HG03159 (cell line): ENCODE data around the gene DDC.
"Not testable (repeated sequence)": the region's sequence is repeated elsewhere in the genome, so short reads cannot be mapped to it uniquely, and the experiment has no call there.

Experiments used
- ATAC-seq: cut with Tn5 transposase; IDR thresholded peaks from one replicate; pipeline ENCODE4 v1.9.1; 2021; ENCODE audit warnings: mild to moderate bottlenecking, moderate library complexity; ENCODE audit not compliant: unreplicated experiment

DDC gene

DNA sequence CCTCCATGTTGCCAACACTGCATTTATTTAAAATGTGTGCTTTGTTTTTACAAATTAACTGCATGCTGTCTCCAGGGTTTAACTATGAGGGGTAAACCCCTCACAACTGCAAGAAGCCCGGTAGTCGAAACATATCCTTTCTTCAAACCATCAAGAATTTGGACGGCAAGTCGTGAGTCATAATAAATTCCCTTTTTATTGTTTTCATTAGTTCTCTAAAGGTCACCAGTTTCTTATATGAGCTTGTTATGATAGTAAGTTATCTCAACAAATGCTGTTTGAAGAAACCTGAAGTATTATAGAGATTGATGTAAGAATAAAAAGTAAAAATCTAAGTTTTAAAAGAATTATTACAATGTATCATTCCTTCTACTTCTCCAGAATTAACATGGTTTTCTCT, 102.8 kb downstream of the DDC start:
- ATAC-seq: no peak

DNA sequence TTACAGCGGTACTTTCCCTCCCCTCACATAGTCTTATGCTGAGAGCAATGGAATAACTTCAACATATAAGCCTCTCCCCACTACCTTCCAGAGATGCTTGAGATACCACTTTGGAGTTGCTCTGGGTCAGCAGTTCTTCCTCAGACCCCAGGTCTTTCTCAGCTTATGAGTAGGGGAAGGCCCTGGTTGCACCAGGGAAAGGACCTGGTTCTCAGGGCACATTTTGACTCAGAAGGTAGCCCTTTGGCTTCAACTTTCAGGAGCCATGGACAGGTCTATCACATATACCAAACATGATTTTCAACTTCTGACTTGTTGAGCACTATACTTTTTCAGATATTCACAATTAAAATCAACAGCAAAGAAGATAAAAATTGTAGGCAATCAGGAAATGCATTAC, 103.5 kb downstream of the DDC start:
- no peak for ATAC-seq

DNA sequence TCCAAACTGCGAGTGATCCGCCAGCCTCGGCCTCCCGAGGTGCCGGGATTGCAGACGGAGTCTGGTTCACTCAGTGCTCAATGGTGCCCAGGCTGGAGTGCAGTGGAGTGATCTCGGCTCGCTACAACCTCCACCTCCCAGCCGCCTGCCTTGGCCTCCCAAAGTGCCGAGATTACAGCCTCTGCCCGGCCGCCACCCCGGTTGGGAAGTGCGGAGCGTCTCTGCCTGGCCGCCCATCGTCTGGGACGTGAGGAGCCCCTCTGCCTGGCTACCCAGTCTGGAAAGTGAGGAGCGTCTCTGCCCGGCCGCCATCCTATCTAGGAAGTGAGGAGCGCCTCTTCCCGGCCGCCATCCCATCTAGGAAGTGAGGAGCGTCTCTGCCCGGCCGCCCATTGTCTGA, 106.0 kb downstream of the DDC start:
- ATAC-seq: not testable (repeated sequence)

DNA sequence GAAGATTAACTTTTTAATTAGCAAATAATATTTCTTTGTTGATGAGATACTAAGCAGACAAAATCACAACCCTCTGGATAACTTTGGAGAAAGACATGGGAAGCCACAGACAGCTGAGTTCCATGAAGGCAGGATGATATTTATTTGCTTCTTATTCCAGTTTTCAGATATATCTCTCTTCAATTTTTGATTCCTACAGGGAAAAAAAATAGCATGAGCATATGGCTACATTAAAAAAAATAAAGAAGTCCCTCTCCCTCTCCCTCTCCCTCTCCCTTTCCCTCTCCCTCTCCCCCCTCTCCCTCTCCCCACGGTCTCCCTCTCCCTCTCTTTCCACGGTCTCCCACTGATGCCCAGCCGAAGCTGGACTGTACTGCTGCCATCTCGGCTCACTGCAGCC, 106.6 kb downstream of the DDC start:
- ATAC-seq: not testable (repeated sequence)

DNA sequence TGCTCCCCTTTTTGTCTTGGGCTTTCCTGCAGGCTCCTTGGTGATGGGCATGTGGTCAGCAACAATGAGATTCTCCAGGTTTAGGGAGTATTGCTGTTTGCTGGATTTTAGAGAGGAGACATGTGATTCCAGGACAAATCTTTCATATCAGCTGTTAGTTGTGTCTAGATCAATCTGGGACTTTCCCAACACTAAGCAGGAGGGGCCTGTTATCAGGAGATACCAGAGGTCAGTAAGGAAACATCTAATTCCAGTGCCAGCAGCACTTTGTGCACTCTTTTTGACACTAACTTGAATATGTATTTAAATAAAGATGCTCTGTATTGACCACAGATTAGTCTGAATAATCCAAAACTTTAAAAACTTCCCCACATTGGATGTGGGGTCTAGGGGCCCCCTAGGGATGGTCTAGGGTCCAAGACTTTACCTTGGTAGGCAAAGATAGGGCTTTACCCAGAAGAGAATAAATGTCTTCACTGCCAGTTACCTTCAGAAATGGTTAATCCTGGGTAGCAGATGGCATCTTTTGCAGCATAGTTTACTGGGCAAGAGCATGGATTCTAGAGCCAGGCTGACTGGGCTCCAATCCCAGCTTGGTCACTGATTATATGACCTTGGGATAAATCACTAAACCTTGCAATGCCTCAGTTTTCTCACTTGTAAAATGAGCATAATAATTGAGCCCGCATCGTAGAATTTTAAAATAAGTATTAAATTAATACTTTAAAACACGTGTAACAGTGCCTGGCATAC, 108.7 kb downstream of the DDC start:
- ATAC-seq: no peak

DNA sequence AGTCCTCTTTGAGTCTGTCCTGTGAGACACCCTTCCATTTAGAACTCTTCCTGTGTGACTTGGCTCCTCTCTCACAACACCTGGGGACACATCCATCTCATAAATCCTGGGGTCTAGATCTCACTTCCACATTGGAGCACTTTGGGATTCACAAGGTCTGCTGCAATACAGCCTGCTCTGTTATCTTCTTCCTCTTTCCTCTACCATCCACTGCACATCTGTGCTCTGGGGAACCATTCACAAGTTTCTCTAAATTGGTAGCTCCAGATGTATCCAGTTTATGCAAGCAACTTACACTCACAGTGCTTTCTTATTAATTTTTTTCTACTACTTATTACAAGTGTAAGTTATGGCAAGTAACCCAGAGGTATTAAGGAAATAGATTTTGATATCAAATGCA, 109.5 kb downstream of the DDC start:
- no peak for ATAC-seq

DNA sequence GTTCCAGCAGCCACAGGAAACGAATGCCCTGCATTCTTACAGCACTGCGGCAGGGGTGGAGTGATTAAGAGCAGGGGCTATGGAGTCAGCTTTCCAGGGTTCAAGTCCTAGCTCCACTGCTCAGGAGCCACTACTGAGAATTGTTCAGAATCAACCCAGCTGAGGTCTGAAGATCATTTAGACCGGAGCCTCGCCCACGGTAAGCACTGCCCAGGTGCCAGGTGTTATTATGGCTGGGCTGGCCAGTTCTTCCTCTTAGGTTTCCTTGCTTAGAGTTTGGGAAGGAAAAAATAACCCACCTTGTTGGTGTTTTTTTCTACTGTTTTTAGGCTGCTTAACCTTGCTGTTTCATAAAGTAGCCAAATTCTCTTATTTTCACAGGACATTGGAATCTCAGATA, 110.2 kb downstream of the DDC start:
- ATAC-seq: no peak

DNA sequence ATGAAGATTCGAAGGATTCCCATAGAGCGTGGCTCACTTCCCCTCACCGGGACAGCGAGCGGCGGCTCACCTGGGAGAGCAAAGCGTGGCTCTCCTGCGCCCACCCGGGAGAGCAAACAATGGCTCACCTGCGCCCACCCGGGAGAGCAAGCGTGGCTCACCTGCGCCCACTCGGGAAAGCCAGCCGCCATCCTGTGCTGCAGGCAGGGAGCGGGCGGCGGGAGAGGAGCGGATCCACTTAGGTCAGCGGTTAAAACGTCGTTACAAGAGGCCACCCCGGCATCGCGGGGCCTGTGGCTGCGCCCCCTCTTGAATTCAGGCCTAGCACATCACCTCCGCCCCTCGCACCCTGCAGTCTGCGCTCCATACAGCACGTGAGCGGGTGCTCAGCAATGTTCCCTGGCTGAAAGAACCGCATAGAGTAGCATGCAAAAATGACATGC, 114.6 kb downstream of the DDC start:
- peak; percentile 4 for ATAC-seq

DNA sequence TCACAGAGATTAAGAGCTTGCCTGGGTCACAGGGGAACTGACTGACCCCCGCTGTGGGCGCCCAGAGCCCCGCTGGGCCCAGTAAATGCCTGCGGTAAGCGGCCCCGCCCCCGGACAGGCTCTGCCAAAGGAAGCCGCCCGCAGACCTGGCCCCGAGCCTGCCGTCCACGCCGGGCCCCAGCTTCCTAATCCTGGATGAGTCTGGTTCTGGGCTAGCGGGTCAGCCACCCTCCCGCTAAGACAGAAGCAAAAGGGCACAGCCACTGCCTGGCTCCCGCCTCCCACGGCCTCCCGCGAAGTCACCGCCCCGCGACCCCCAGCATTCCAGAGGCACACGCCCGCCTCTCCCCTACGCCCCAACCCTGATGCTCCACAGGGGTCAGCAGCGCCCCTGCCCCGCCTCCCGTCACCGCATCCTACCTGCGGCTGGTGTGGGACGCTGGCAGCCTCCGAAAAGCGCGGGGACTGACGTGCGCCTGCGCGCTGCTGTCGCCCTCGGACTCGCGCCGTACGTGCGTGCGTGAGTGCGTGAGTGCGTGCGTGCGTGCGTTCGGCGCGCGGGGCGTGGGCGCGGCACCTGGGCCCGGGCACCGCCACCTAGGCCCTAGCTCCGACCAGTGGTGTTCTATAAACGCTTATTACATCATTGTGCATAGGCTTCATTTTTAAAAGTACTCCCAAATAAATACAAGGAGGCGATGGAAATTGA, 115.2 kb downstream of the DDC start, which contains the start of gene FIGNL1:
Gene FIGNL1 (minus strand): TSS at position 470 of the 709 bp plus-strand sequence. CDS start 3,063 bp downstream, outside the sequence.
- ATAC-seq: peak; percentile 90

DNA sequence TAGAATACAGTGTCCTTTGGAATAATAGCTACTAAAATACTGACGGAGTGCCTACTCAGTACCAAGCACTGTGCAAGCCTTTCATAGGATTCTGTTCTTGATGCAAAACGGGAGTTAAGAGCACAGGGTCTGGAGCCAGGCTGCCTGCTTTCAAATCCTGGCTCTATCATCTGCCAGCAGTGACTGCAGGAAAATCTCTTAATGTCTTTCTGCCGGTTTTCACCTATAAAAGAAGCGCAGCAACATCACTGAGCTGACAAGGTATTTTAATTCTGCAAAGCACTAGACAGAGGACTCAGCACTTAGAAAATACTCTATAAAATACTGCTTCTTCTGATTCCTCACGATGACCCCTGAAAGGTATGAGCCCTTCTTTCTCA, 115.7 kb downstream of the DDC start:
- ATAC-seq: no peak

DNA sequence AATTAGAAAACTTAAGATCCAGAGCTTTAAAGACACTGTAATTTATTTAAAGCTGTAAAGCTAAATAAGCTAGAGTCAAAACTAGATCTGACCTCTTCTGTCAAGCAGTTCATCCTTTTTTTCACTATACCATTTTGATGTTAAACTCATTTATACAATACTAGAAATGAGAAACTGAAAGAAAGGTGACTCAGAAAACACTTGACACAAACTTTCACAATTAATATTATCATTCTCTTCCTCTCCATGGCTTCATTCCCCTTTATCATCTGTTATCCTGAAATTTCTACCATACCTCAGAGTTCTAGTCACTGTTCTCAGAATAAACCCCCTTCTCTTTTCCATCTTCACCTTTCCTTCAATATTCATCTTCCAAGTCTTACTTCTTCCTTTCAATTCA, 116.4 kb downstream of the DDC start:
- ATAC-seq: peak; percentile 37

DNA sequence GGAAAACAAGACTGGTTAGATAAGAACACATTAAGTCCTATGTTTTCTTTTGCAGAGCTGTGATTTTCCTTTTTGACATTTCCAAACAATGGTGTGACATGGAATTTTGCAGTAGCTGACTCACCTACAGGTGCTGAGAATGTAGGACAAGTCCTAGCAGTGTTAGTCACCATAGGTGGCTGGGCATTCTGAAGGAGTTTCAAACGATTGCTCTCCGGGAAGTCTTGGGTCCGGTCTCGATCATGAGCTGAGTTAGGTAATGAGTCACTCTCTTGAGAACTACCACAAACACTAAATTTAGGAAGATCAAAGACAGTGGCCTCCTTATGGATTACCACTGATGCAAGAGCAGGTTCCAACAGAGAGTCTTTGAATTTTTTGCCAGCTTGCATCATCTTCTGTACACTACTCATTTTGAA, 118.7 kb downstream of the DDC start:
- ATAC-seq: no peak

DNA sequence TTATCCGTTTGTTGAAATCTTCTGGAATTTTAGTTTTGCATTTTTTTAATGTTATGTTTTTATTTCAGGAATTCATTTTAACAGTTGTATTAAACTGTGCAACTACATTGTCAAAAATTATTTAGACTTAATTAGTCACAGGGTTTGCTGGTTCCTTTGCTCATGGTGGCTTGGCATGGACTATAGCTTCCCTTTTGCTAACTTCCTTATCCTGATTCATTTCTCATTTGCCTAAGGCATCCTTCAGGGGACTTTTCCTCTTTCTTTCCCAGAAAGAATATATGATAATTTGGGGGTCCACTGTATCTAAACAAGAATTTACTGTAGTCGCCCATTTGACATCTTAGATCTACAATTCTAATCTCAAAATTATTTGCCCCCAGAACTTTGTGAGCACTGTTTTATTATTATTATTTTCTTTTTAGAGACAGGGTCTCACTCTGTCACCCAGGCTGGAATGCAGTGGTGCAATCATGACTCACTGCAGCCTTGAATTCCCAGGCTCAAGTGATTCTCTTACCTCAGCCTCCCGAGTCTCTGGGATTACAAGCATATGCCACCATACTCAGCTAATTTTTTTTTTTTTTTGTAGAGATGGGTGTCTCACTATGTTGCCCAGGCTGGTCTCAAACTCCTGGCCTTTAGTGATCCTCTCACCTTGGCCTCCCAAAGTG, 128.9 kb downstream of the DDC start:
- no peak for ATAC-seq

DNA sequence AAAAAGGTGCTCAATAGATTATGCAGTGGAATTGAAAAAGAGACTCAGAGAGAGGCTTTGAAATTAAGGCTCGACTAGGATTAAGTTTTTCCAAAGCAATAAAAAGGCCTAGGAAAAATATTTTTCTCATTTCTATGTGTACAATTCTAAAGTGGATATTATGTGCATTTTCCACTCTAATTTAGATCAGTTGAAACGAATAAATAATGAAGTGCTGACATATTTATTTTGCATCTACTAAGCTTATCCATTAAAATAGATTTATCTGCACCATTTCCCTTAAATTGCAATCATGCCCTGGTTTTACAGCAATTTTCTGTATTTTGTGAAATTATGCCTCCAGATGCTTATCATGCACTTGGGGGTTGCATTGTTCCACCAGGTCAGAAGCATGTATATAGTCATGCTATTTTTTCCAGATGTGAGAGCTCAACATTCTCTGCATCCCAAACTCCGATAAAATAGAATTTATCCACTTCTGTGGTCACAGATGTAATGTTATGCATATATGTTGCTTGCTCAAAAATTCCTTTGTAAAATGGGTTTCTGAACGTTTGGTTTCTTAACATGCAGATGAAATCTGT, 133.4 kb downstream of the DDC start:
- no peak for ATAC-seq

DNA sequence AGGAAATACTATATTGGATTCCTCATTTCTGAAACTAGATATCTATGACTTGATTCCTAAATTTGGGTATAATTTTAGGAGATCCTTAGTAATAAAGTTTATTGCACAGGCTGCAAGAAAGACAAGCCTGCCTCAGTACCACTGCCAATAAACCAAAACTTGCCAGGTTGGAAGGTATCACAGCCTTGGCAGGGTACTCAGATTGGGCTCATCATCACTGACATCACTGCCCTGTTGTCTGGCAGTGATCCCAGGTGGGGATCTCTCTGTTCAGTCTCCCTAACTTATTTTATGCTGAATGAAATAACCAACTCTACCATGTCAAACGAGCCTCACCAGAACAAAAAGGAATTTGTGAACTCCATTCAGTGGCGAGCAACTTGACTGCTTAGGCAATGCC, 133.9 kb downstream of the DDC start:
- ATAC-seq: no peak

DNA sequence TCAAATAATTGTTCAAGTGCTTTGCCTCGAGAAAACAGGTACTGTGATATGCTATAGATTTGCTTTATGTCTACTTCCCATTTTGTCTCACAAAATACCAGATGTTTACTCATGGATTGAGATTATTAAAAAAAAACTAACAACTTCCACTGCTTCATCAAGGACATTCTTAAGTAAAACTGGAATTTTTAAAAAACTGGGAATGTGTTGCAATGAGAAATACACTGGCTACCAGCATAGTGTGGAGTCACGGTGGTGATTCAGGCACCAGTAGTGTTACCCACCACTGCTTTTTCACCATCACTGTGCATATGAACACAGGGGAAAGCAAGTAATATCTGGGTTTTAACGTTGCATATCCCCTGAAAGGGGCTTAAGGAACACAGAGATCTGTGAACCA, 136.3 kb downstream of the DDC start:
- no peak for ATAC-seq

DNA sequence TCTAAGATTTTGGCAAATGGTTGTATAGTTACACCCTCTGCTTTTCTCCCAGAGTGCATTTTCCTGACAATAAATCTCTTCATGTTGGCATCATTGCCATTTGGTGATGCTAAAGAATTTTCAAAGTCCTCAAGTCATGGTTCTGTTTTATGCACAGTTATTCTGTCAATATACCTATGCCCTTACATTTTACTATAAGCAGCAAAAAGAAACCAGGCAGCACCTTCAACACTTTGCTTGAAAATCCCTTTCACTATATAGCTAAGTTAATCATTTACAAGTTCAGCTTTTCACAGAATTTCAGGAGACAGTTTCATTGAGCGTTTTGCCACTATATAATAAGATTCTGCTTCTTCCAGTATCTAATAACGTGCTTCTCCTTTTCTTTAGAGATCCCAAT, 137.7 kb downstream of the DDC start:
- ATAC-seq: no peak

DNA sequence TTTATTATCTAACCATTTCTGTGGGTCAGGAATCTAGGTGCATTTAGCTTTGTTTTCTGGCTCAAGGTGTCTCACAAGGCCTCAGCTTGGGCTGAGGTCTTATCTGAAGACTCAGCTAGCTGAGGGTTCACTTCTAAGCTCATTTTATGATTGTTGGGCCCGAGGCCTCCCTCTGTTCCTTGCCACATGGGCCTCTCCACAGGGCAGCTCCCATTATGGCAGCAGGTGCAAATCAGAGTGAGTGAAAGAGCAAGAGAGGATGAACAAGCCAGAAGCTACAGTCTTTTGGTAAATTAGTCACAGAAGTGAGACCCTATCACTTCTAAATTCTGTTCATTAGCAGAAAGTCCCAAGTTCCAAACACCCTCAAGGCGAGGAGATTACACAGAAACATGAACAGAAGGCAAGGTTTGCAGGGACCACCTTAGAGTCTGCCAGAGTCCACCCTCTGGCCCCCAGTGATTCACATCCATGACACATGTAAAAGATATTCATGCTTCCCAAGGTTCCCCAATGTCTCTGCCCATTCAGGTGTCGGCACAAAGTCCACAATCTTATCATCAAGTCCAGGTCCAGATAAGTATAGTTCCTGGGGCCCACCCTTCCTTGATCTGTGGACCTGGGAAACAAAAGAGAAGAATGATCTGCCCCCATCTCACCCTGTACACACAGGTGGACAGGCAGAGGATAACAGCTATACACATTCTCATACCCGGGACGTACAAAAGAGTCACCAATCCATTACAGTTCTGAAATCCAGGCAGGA, 138.7 kb downstream of the DDC start:
- ATAC-seq: no peak

DNA sequence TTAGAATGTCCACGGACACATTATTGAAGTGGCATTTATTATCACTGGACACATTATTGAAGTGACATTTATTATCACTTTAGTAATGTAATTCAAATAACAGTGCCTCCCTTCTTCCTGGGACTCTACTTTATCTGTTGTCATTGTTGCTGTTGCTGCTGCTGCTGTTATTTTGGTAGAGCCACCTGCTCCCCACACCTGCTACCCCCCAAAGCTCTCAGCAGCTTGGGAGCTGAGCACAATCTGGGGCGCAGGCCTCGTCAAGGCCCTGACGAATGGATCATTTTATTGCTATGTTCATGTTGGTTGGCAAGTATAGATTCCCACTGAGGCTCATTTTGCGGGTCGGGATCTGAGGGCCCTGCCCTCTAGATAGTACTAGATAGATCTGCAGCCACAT, 139.9 kb downstream of the DDC start:
- ATAC-seq: no peak

DNA sequence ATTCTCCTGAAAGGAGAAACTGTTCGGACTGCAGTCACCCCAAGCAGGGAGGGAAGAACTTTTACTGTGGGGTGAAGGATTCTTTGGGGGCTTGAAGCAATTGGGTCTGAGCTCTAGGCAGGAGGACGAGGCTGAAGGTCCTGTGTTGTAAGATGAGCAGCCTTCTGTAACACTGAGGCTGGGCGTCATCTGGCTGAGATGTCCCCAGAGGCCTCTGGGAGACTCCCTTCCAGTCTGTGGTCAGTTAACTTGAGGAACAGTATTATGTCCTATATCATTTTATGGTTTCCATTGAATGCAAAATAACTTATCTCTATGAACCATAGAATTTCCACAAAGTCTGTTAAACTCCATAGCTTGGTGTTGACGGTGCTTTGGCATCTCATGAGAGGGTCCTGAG, 141.3 kb downstream of the DDC start:
- no peak for ATAC-seq

DNA sequence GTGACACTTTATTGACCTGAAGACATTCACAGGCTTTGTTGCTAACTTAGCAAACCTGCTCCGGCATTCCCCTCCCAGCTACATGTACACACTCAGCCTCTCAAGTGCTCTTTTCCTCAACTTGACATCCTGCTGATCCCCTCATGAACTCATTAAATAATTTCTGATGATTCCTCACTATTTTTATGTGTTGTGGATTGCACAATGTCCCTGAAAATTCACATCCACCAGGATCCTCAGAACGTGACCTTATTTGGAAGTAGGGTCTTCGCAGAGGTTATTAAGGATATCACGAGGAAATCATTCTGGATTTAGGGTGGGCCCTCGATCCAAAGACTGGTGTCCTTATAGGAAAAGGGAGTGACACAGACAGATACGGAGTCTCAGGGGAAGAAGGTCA, 142.3 kb downstream of the DDC start:
- ATAC-seq: no peak
